ENCODE measurements around the gene NRIP3.

Gene NRIP3

GRCh38 chr11:8963569-8964323, 40.1 kb downstream of the NRIP3 start:
- TF ChIP-seq, protein P1, sequence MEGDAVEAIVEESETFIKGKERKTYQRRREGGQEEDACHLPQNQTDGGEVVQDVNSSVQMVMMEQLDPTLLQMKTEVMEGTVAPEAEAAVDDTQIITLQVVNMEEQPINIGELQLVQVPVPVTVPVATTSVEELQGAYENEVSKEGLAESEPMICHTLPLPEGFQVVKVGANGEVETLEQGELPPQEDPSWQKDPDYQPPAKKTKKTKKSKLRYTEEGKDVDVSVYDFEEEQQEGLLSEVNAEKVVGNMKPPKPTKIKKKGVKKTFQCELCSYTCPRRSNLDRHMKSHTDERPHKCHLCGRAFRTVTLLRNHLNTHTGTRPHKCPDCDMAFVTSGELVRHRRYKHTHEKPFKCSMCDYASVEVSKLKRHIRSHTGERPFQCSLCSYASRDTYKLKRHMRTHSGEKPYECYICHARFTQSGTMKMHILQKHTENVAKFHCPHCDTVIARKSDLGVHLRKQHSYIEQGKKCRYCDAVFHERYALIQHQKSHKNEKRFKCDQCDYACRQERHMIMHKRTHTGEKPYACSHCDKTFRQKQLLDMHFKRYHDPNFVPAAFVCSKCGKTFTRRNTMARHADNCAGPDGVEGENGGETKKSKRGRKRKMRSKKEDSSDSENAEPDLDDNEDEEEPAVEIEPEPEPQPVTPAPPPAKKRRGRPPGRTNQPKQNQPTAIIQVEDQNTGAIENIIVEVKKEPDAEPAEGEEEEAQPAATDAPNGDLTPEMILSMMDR (IDR thresholded peaks at IDR 0.05; ENCODE audit: low read length, missing control alignments): no peak
- DNase-seq (ENCODE audit: low read depth): peak; percentile 63

DNA sequence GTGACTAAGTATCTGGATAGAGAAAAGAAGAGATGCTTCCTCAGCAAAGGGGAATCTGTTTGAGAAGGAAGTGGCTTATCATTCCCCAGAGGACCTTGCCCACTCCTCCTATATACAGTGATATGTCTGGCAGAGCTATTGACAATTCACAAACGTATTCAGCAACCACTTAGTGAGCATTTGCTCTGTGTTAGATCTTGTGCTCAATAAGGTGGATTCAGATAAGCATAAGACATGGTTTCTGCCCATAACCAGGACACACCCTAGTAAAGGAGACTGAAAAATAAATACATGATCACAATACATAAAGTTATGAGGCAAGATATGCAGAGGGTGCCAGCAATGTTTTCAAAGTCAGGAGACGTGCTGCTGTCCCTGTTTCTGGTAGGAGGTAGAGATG, 41.0 kb downstream of the NRIP3 start:
- TF ChIP-seq, protein P1 (IDR thresholded peaks at IDR 0.05; ENCODE audit: low read length, missing control alignments): no peak
- DNase-seq (ENCODE audit: low read depth): no peak
- peak overlapping the region; percentile 90 for H3K4me3 ChIP-seq (replicated peaks; ENCODE audit: low read depth, low read length)

More at GRCh38 chr11:8963569-8964323, 40.1 kb downstream of the NRIP3 start:
- peak overlapping the region; percentile 90 for H3K4me3 ChIP-seq (replicated peaks; ENCODE audit: low read depth, low read length)

- TF ChIP-seq, protein P1 (IDR thresholded peaks at IDR 0.05; ENCODE audit: low read length, missing control alignments): no peak
- DNase-seq (ENCODE audit: low read depth): no peak
- no peak overlapping the region for H3K4me3 ChIP-seq (replicated peaks; ENCODE audit: low read depth, low read length)
Observed at GRCh38 chr11:8961401-8961800, 42.4 kb downstream of the NRIP3 start.

DNA sequence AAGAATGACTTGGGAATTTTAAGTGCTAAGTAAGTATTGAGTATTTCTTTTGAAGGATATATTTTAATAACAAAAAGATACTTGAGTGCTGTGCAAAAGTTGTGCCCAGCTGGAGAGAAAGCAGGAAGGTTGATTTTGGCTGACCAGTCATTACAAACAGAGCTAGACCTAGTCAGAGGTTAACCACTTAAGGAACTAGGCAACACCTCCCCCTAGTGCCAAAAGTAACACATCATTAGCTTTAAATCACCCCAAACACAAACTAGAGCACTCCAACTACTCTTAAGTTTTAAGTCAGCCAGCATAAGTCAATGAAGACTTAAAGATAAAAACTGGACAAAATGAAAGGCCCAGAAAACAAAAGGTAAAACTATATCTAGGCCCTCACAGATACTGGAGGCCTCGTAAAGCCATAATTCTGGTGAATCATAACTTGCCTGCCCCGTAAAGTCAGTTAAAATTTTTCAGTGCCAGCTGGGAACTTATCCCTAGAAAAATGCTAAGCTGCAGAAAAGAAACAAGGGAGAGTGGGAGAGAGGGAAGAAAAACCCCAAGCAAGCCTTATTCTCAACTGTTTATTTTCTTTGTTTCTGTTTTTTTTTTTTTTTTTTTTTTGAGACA, 44.1 kb downstream of the NRIP3 start:
- peak; percentile 91 for DNase-seq (ENCODE audit: low read depth)
- TF ChIP-seq, protein P1 (IDR thresholded peaks at IDR 0.05; ENCODE audit: low read length, missing control alignments): peak; percentile 63
- H3K4me3 ChIP-seq (replicated peaks; ENCODE audit: low read depth, low read length): no peak overlapping the region

- no peak overlapping the region for H3K4me3 ChIP-seq (replicated peaks; ENCODE audit: low read depth, low read length)
- TF ChIP-seq, protein P1 (IDR thresholded peaks at IDR 0.05; ENCODE audit: low read length, missing control alignments): no peak
- no peak for DNase-seq (ENCODE audit: low read depth)
Observed at GRCh38 chr11:8956860-8957259, 46.9 kb downstream of the NRIP3 start.

DNA sequence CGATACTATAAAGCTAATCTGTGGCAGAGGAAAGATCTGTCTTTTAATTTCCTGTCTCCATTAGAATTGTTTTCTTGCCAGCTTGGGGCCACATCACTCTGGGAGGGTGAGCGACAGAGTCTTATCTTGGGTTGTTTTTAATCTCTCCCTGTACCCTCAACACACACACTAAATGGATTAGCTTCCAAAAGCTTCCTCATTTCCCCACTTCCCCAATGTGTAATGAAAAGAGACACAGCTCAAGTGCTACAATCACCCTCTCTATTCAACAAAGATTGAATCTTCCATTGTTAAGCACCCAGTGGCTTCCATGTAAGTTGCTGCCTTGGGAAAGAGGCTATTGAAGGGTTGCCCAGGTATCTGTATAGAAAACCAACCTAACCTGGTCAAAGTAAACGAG, 54.9 kb downstream of the NRIP3 start:
- no peak for DNase-seq (ENCODE audit: low read depth)
- TF ChIP-seq, protein P1 (IDR thresholded peaks at IDR 0.05; ENCODE audit: low read length, missing control alignments): no peak

More for the DNA sequence above, 54.9 kb downstream of the NRIP3 start:
- H3K4me3 ChIP-seq (replicated peaks; ENCODE audit: low read depth, low read length): no peak overlapping the region
